ENCODE measurements around the gene CAMP. TPM values are rescaled to one million over a fixed set of nuclear protein-coding genes. Genes with fewer than 3 reads are reported as not detected.
"Not testable (repeated sequence)": the region's sequence is repeated elsewhere in the genome, so short reads cannot be mapped to it uniquely, and the experiment has no call there.

Gene CAMP
- total RNA-seq, 3 donors from 2014 or later = not detected

GRCh38 chr3:48258530-48258929, 35.2 kb downstream of the CAMP start:
- no peak overlapping the region for H3K4me3 Mint-ChIP-seq
- H3K27me3 Mint-ChIP-seq (ENCODE audit: low read depth) = no peaks in the 10 kb centered on the region
- H3K36me3 Mint-ChIP-seq (ENCODE audit: insufficient read depth) = peaks cover 34% of the 10 kb centered on the region
- no peaks in the 10 kb centered on the region for H3K9me3 Mint-ChIP-seq
- ATAC-seq (no peak), DNase-seq (no peak)
- peaks cover 2% of the 10 kb centered on the region for H3K4me1 Mint-ChIP-seq (ENCODE audit: low read depth)

GRCh38 chr3:48267782-48268181, 44.5 kb downstream of the CAMP start:
- Mint-ChIP-seq H3K9me3 (no peaks in the 10 kb centered on the region), H3K4me3 (peak overlapping the region; percentile 73), H3K27me3 (ENCODE audit: low read depth) (no peaks in the 10 kb centered on the region), H3K36me3 (ENCODE audit: insufficient read depth) (peaks cover 13% of the 10 kb centered on the region), H3K4me1 (ENCODE audit: low read depth) (peaks cover 38% of the 10 kb centered on the region)
- DNase-seq (no peak), ATAC-seq (no peak)

- no peaks in the 10 kb centered on the region for H3K27me3 Mint-ChIP-seq (ENCODE audit: low read depth)
- H3K4me3 Mint-ChIP-seq = peak overlapping the region; percentile 73
- no peaks in the 10 kb centered on the region for H3K9me3 Mint-ChIP-seq
- H3K4me1 Mint-ChIP-seq (ENCODE audit: low read depth) = peaks cover 39% of the 10 kb centered on the region
- peaks cover 13% of the 10 kb centered on the region for H3K36me3 Mint-ChIP-seq (ENCODE audit: insufficient read depth)
- ATAC-seq = peak; percentile 95
- peak; percentile 84 for DNase-seq
Observed at GRCh38 chr3:48268381-48268935, 45.2 kb downstream of the CAMP start.

GRCh38 chr3:48268936-48269561, 45.8 kb downstream of the CAMP start:
- Mint-ChIP-seq H3K4me1 (ENCODE audit: low read depth) (peaks cover 43% of the 10 kb centered on the region), H3K4me3 (peak overlapping the region; percentile 73), H3K9me3 (no peaks in the 10 kb centered on the region), H3K27me3 (ENCODE audit: low read depth) (no peaks in the 10 kb centered on the region), H3K36me3 (ENCODE audit: insufficient read depth) (peaks cover 9% of the 10 kb centered on the region)
- ATAC-seq (peak; percentile 42 to 44), DNase-seq (peak; percentile 51)

GRCh38 chr3:48269592-48269991, 46.3 kb downstream of the CAMP start:
- no peaks in the 10 kb centered on the region for H3K9me3 Mint-ChIP-seq
- H3K4me1 Mint-ChIP-seq (ENCODE audit: low read depth) = peaks cover 43% of the 10 kb centered on the region
- peak overlapping the region; percentile 73 for H3K4me3 Mint-ChIP-seq
- DNase-seq (no peak), ATAC-seq (no peak)
- no peaks in the 10 kb centered on the region for H3K27me3 Mint-ChIP-seq (ENCODE audit: low read depth)
- peaks cover 7% of the 10 kb centered on the region for H3K36me3 Mint-ChIP-seq (ENCODE audit: insufficient read depth)

- H3K9me3 Mint-ChIP-seq = no peaks in the 10 kb centered on the region
- no peak for DNase-seq
- ATAC-seq = no peak
- peaks cover 7% of the 10 kb centered on the region for H3K36me3 Mint-ChIP-seq (ENCODE audit: insufficient read depth)
- H3K4me3 Mint-ChIP-seq = no peak overlapping the region
- peaks cover 43% of the 10 kb centered on the region for H3K4me1 Mint-ChIP-seq (ENCODE audit: low read depth)
- no peaks in the 10 kb centered on the region for H3K27me3 Mint-ChIP-seq (ENCODE audit: low read depth)
Observed at GRCh38 chr3:48270306-48270705, 47.0 kb downstream of the CAMP start.

- not testable (repeated sequence) for DNase-seq; H3K27me3 Mint-ChIP-seq (ENCODE audit: low read depth); H3K36me3 Mint-ChIP-seq (ENCODE audit: insufficient read depth); H3K9me3 Mint-ChIP-seq; ATAC-seq; H3K4me3 Mint-ChIP-seq
- peaks cover 43% of the 10 kb centered on the region for H3K4me1 Mint-ChIP-seq (ENCODE audit: low read depth)
Observed at GRCh38 chr3:48271223-48271622, 47.9 kb downstream of the CAMP start.

- no peaks in the 10 kb centered on the region for H3K9me3 Mint-ChIP-seq
- H3K36me3 Mint-ChIP-seq (ENCODE audit: insufficient read depth) = peaks cover 3% of the 10 kb centered on the region
- ATAC-seq = no peak
- H3K4me3 Mint-ChIP-seq = no peak overlapping the region
- H3K4me1 Mint-ChIP-seq (ENCODE audit: low read depth) = peaks cover 39% of the 10 kb centered on the region
- no peaks in the 10 kb centered on the region for H3K27me3 Mint-ChIP-seq (ENCODE audit: low read depth)
- no peak for DNase-seq
Observed at GRCh38 chr3:48271763-48272498, 48.6 kb downstream of the CAMP start.

- Mint-ChIP-seq H3K36me3 (ENCODE audit: insufficient read depth) (no peaks in the 10 kb centered on the region), H3K27me3 (ENCODE audit: low read depth) (no peaks in the 10 kb centered on the region), H3K4me3 (no peak overlapping the region), H3K9me3 (no peaks in the 10 kb centered on the region), H3K4me1 (ENCODE audit: low read depth) (peaks cover 23% of the 10 kb centered on the region)
- peak; percentile 42 for DNase-seq
- ATAC-seq = peak in 1 of 2 donors; percentile 16
Observed at GRCh38 chr3:48273594-48274211, 50.4 kb downstream of the CAMP start.

- Mint-ChIP-seq H3K27me3 (ENCODE audit: low read depth) (no peaks in the 10 kb centered on the region), H3K36me3 (ENCODE audit: insufficient read depth) (no peaks in the 10 kb centered on the region), H3K4me1 (ENCODE audit: low read depth) (peaks cover 15% of the 10 kb centered on the region), H3K4me3 (no peak overlapping the region), H3K9me3 (no peaks in the 10 kb centered on the region)
- ATAC-seq (no peak), DNase-seq (no peak)
Observed at GRCh38 chr3:48274452-48274851, 51.2 kb downstream of the CAMP start.

Other genes with a start within 250 kb of the CAMP start
- 100 to 1,000 TPM in 1 of 3 donors, 10 to 100 TPM in 2; 78.6 to 100 (median 90.3) TPM for gene MAP4, start 207.1 kb upstream of the CAMP start, total RNA-seq
- 10 to 100 TPM; 31.5 to 52.5 (median 40.1) TPM for gene CDC25A, start 35.1 kb upstream of the CAMP start, total RNA-seq
- gene ZNF589, start 17.6 kb downstream of the CAMP start, total RNA-seq = 10 to 100 TPM; 21.4 to 22.5 (median 21.5) TPM
- gene NME6, start 77.9 kb downstream of the CAMP start, total RNA-seq = 10 to 100 TPM; 35.4 to 44.1 (median 37.9) TPM
- not detected for gene SPINK8, start 110.2 kb downstream of the CAMP start, total RNA-seq
- not detected for gene FBXW12, start 148.7 kb downstream of the CAMP start, total RNA-seq
- 1 to 10 TPM; 6.0 to 7.2 (median 6.8) TPM for gene PLXNB1, start 206.6 kb downstream of the CAMP start, total RNA-seq
- gene CCDC51, start 216.6 kb downstream of the CAMP start, total RNA-seq = 10 to 100 TPM; 21.7 to 29.4 (median 24.7) TPM
- 100 to 1,000 TPM; 306 to 337 (median 326) TPM for gene TMA7, start 216.8 kb downstream of the CAMP start, total RNA-seq
- gene ATRIP, start 223.2 kb downstream of the CAMP start, total RNA-seq = 10 to 100 TPM; 17.3 to 17.6 (median 17.5) TPM

Measured in activated T-cell treated with anti-CD3 and anti-CD28 coated beads, Interleukin-2, amount 50 U/mL, for 4 hours (primary cell).